GM19455 (cell line): ENCODE measurements around the gene MGAT1.
"Not testable (repeated sequence)": the region's sequence is repeated elsewhere in the genome, so short reads cannot be mapped to it uniquely, and the experiment has no call there.

Source experiments
- ATAC-seq: cut with Tn5 transposase; IDR thresholded peaks from one replicate; pipeline ENCODE4 v1.9.1; 2021; ENCODE audit not compliant: unreplicated experiment

MGAT1 gene

DNA sequence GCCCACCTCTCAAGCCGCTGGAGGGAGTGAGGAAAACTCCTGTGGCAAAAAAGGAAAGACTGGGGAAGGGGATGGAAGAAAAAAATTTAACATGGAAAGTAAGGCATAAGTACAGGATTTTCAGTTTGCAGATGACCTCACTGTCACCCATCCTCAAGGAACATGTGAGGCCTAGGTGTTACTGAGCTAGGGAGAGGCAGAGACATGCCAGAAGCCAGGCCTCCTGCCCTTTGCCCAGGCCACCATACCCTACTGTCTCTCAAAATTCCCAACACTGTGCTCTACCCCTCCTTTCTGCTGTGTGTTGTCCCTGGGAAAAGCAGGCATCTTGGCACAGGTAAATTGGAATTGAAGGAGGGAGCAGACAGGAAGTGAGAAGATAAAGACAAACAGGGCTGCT, 4.4 kb upstream of the MGAT1 start:
- no peak for ATAC-seq

DNA sequence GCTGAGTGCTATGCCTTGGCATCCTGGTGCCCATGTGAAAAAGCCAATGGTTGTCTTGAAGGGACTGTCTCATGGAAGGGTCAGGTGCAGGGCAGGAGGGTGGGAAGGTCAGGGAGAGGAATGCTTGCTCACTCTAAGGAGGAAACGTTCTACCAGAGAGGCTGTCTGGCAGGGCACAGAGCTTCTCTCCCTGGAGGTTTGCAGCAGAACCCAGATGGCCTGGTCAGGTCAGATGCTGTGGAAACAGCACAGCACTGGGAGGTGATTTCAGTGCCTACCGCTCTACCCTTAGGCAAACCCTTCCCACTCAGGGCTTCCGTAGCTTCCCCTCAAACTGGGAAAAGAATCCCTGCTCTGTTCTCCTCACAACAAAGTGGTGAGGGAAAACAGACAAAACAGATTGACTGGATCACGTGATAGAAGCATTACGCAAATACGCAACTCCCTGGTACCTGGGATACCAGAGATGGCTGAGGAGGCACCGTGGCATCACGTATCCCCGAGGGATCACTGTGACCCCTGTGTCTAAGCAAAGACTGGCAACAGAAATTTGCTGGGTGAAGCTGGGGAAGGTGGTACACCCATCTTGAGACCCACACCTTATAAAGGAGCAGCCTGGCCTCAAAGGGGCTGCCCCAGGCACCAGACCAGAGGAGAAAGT, 3.9 kb upstream of the MGAT1 start:
- no peak for ATAC-seq

DNA sequence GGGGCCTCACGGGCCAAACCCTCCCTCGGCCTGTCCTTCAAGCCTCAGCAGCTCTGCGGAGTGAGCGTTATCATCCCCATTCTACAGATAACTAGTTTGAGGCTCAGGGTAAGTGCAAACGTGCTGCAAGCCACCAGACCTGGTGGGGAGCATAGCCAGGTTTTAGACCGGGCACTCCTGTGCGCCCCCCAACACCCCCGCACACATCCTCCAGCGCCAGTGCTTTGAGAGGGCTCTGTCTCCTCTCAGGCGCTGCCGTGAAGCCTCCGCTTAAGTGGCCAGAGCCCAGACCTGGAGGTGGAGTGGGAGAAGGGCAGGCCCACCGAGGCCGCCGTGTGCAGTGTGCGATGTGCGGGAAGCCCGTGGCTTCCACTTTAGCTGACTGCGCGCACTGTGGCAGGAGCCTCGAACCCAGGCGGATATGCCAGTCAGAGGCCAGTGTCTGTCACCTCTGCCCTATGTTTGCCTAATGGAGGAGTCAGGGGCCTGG, 1.6 kb upstream of the MGAT1 start:
- ATAC-seq = peak; percentile 7

DNA sequence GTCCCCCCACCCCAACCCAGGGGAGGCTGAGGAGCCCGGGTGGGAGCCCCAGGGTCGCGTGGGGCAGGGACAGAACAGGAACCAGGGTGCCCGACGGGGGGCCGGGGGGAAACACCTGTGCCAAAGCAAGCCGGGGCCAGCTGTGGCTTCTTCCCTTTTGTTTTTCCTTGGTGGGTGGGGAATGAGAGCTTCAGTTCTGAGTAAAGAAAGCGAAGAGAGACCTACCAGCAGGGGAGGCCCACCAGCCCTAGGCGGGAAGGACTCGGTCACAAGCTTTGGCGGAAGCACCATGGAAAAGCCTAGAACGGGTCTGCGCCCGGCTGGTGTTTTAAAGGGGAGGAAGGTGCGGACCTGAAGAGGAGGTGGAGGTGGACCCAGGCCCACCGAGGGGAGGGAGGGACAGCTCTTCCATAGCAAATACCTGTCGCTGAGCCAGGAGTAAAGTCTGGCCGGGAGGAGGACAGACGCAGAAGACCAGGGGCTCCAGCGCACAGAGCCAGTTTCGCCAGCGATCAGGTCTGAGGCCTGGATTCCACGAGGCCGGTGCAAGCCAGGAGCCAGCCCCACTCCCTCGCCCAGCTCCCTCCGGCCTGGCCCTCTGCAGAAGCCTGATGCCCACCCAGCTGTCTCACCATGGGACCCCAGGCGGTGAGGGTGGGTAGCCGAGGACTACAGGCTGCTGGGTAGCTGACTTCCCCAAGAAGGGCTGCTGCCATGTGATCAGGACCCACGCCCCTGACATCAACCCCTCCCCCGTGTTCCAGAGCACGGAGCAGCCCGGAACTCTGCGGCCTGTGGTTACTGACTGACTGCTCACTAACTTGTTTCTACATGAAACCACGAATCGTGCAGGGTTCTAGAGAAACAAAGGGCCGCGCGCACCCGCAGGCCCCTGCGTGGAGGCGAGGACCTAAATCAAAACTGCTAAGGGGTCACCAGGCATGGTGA, 849 bp upstream of the MGAT1 start:
- ATAC-seq = peak; percentile 53

DNA sequence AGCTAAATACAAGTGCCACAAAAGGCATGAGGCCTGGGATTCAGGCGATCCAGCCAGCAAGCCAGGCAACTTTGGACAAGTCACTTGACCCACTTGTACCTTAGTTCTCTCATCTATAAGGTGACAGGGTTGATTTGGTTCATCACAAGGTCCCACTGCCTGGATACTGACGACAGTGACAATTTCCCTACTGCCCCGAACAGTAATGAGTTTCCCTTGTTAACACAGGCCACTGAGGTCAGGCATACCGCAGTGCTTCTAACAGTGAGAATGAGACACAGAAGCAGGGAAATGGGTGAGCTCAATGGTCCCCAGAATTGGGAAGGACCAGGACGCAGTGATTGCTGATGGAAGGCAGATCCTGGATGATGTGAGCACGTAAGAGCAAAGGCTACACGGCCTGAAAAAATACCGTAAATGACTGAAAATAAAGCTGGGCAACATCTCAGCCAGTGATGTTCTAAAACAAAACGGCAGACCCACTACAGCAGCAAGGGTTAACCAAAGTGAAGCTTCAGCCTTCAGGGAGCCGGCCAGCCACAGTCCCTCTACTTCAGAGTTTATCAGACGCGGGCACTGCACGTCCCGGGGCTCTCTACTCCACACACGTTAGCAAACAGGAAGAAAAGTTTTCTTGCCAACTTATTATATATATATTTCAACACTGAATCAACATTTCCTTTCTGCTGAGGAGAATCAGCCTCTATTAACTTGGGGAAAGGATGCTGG, 846 bp downstream of the MGAT1 start:
- no peak for ATAC-seq

DNA sequence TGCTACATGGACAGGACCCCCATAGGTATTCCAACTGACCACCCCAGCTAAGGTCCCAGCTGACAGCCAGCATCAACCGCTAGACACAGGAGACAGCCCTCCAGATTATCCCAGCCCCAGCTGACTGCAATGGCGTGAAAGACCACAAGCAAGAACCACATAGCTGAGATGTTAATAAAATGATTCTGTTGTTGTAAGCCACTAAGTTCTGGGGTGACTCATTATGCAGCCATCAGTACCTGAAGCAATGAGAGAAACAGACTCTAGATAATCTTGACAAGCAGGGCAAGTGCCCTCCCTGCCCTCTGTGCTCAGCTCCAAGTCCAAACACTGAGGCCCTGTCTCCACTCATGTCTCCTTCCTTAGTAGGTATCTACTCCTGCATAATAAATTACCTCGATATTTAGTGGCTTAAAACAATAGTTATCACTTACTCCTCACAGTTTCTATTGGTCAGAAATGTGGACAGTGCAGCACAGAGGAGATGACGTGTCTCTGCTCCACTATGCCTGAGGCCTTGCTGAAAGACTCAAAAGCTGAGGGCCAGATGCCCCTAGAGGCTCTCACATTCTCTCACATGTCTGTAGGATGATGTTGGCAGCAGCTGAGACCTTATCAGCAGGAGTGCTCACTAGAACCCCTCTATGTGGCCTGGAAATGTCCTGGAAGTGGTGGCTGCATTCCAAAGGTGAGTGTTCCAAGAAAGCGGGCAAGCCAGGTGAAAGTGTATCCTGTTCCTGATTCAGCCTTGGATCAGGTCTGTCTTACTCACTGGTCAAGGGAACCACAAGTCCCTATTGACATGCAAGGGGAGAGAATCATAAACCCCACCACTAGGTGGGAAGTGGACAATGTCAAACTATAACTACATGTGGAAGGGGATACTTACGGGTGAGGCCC, 2.5 kb downstream of the MGAT1 start:
- no peak for ATAC-seq

DNA sequence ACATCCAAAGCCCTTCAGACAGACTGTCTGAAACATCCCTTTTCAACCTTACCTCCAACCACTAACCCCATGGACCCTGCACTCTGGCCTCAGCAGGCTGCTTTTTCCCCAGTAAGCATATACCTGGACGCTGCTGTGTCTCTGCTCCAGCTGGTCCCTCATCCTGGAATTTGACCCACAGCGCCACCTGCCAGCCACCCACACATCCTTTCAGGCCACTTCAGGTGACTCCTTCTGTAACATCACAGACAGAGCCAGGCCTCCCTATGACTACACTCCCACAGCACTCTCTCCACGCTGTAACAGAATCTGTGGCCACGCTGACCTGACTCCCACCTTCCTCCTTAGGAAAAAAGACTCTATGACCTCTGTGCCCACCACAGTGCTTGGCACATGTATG, 3.4 kb downstream of the MGAT1 start:
- no peak for ATAC-seq

DNA sequence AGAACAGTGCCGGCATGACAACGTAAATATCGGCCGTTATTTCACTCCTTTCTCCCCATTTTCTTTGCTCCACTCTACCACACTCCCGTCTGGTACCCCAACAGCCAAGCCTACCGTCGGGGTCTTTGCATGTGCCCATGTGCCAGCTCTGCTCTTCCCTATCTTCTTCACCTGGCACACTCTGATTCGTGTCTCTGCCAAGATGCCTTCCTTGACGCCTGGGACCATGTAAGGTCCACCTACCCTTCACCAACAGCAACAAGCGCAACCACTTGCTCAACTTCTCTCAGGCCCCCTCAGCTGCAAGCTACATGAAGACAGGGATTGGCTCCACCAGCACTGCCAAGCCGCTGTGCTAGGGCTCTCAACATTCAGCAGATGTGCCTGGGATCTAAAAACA, 4.4 kb downstream of the MGAT1 start:
- ATAC-seq = no peak

DNA sequence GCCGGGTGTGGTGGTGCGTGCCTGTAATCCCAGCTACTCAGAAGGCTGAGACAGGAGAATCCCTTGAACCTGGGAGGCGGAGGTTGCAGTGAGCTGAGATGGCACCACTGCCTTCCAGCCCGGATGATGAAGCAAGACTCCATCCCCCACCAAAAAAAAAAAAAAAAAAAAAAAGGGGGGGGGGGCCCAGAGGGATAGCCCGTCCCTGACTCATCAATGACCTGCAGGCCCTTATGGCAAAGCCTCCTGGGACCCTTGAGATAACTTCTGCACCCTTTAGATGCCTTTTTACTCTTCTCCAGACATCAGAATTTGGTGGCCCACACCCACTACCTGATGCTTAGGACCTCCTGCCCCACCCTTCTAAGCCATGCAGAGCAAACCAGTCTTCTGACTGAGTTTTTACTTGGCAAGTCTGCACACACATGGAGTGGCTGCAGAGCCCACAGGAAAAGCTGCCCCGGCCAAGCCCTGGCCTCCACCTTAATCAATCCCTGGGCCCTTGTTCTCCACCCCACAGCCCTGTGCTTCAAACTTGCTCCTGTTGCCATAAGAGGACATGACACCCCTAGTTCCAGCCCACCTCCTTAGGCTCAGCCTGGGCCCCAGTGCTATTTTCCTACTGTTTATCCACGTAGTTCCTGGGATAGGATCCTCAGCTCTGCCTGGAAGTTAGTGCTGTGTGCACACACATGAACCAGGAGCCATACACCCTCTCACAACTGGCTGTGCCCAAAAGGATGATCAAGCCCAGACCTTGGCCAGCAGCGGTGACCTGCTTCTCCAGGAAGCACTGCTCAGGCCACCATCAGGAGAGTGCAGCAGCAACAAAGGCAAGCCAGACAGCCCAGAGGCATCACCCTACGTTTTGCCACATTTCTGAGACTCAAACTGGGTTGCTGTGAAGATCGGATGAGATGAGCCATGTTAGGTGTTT, 5.1 kb downstream of the MGAT1 start:
- ATAC-seq = no peak

DNA sequence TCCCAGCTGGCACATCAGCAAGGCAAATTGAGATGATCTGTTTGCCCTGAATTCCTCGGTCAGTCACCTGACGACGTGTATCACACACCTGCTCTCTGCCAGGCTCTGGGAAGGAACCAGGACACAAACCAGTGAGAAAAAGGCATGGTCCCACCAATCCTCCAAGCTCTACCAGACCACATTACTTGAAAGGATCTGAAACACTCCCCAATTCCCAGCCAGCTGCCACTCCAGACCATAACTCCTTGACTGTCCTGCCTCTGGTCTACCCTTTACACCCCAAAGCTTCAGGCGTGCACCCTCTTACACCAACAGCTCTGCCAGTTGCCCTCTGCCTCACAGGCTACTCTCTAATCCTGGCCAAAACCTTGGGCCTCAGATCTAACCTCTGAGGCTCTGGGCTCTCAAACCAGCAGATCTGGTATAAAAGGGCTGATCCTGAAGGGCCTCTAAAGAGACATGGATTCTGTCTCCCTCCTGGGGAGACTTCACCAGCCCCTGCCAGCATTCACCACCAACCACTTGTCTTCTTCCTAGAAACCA, 6.8 kb downstream of the MGAT1 start:
- no peak for ATAC-seq

DNA sequence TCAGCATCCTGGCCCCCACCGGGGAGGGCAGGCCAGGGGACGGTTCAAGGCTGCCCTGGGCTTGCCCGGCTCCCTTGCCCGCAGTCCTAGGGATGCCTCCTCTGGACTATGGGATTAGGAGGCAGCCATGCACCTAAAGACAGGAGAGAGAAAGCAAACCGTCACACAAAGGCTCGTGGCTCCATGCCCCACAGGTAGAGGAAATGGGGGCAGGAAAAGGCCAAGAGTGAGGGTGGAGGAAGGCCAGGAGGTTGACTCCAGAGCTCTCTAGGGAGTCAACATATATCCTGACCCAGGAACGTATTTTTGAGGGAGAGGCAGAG, 9.7 kb downstream of the MGAT1 start:
- no peak for ATAC-seq

DNA sequence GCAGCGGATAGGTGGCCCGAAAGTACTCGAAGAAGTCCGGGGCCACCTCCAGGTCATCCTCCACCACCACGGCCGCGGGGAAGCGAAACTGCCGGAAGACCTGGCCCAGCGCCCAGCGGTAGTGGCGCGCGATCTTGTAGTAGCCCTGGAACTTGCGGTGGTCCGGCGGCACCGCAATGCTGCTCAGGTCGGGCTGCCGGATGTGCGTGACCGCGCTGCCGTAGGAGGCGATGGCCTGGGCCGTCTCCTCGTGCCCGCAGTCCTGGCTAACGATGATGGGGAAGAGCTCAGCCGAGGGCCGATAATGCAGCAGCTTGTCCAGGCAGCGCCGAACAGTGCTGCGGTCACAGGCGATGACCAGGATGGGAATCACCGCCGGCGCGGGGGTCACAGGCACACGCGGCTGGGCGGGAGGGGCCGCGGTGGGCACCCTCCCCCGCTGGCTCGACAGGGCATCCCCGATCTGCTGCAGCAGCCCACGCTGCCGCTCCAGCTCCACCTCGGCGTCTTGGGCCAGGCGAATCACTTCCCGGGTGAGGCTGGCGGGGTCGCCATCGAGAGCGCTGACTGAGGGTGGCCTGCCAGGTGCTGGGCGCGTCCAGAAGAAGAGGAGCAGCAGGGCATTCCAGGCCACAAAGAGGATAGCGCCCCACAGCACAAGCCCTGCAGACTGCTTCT, 10.2 kb downstream of the MGAT1 start:
- ATAC-seq = no peak

DNA sequence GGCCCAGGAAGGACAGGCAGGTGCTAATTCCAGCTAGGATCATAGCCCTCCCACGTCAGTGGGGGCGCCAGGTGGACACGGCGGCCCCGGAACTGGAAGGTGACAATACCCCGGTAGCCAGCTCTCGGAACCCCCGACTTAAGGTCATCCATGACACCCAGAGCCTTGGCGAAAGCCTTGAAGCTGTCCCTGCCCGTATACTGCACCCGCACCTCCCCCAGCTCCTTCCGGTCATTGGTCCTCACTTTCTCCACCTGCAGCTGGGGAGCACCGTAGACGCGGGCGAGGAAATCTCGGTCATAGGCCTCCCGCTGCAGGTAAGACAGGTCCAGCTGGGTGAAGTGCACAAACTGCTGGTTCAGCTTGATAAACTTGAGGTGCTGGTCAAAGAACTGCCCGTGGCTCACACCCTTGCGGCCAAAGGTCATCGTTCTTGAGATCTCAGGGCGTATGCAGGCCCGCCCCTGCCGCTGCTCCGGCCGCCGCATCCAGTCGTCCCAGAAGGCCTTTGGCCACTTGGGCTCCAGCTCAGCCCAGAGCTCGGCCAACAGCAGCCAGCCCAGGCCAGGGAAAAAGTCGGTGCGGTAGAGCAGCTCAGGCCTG, 10.9 kb downstream of the MGAT1 start:
- ATAC-seq = no peak

DNA sequence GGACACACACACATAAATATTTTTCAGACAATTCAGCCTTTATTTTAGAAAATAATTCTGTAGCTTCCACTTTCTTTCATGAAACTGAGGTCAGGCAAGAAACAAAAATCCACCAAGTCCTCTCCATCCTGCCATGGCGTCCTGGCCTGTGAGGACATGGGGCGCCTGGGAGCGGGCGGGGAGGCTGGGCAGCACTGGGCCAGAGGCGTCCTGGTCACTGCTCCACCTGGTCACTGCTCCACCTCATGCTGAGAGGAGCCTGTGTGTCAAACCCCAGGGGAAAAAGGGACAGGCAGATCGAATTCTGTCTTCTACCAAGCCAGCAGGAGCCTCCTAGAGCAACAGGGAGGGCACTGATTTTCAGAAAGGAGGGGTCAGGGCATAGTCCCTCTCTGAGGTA, 12.1 kb downstream of the MGAT1 start:
- ATAC-seq = no peak

DNA sequence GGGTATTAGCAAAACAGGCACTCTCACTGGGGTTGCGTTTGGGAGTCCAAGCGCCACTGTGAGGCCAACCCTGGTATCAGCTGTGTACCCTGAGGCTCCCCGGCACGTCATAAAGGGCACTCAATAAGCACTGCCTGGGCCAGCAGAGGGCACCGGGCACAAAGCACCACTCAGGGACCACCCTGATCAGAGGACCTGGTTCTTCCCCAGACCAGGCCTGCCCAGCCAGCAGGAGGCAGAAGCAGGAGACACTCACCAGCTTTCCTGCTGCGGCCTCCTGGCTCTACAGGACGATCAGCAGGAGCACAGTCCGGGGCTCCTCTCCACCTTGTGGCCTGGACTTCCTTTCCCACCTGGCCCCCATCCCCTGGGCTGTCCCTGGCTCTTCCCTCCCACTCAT, 12.6 kb downstream of the MGAT1 start:
- ATAC-seq = no peak

DNA sequence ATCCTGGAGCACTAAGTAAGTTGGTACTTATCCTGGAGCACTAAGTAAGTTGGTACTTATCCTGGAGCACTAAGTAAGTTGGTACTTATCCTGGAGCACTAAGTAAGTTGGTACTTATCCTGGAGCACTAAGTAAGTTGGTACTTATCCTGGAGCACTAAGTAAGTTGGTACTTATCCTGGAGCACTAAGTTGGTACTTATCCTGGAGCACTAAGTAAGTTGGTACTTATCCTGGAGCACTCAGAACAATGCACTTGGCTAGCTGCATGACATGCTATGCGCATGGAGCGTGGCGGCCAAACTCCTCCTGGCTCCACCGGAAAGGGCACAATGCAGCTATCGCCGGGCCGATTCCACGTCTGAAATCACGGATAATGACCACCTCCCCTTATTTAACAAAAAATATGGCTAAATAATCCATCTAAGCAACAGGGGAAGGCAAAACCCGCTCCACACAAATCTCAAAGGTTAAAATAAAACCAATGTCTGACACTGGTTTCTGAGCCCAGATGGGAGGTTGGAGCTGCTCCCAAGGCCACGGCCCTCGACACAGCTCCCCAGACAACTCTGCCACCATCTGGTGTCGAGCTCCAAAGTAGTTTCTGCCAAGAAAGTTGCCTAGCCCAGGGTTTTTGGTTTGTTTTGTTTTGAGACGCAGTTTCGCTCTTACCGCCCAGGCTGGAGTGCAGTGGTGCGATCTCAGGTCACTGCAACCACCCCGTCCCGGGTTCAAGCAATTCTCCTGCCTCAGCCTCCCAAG, 13.8 kb downstream of the MGAT1 start:
- not testable (repeated sequence) for ATAC-seq

DNA sequence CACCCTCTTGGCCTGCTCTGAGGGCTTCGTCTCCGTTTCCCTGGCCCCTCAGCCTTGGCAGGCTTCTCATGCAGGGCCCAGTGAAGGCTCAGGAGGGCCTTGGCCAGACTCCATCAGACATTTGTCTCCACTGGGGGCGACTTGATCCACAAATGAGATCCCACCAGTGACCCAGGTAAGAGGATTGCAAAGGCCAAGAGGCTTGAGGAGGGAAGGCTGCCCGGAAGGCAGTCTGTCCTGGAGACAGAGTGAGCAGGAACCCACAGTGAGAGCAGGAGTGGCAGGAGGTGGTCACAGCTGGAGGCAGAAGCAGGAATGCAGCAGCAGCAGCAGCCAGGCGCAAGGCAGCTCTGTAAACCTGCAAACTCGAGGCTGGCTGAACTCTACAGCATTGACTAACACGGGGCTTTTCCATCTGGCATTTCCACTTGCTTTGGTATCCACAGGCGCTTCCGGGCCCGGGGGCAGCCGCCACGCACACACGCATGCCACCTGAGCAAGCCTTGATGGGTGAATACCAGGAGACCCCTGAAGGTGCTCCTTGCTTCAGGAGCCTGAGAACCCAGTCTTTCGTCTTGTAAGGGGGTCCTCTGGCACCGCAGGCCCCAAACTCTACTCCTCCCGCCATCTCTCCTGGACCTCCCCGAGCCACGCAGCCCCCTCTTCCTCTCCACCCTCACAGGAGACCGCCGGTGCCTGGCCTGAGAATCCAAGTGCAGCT, 14.7 kb downstream of the MGAT1 start:
- ATAC-seq = no peak
